C4-2B (cell line): ENCODE results near the gene MBNL1.

Experiments
- H3K27ac ChIP-seq: fragments of 450-650 bp; 2 replicates; pipeline ENCODE4 v1.5.1; 2017
- CTCF ChIP-seq: fragments of 450-650 bp; conservative IDR thresholded peaks from 2 replicates; pipeline ENCODE4 v1.5.1; 2017; ENCODE audit warnings: mild to moderate bottlenecking
- ZFX ChIP-seq: fragments of 450-650 bp; IDR thresholded peaks from 2 replicates; pipeline ENCODE4 v1.6.1; 2017

The MBNL1 gene

GRCh38 chr3:152496286-152496685 is 227.6 kb downstream of the MBNL1 start:
- H3K27ac ChIP-seq = no peak overlapping the region
- no peak for TF ChIP-seq ZFX
- no peak for TF ChIP-seq CTCF

DNA sequence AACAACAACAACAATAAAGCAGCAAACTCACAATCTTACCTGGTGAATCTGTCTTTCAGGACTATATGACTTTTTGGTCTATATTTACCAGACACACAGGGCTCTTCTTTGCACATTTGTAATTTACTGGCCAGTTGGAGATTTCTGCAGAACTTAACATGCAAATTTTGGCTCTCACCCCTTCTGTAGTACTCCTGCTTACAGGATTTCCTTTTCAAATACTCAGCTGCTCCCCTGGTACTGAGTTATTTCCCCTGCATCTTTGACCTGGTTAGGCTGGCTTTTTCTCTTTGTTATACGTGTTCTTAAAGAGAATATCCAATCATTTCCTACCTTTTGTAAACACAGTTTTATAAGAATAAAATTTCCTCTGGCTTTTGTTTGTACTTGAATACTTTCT is 228.0 kb downstream of the MBNL1 start:
- no peak overlapping the region for H3K27ac ChIP-seq
- TF ChIP-seq ZFX (no peak), CTCF (no peak)

DNA sequence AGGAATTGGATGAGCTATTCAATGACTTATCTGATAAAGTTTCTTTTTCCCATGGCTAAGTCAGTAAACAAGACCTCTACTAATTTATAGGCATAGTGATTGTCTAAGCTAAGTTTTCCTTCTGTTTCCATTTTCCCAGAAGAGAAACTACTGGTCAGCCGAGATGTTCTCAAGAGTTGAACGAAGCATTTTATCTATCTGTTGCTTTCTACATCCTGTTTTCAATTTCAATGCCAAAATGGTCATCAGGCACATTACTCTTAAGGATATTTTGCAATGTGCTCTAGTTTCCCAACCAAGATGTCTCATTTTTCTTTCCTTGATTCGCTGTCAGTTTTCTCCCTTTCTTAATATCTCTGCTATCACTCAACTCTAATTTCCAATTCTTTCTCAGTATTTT is 228.7 kb downstream of the MBNL1 start:
- TF ChIP-seq ZFX = no peak
- TF ChIP-seq CTCF = no peak
- H3K27ac ChIP-seq = no peak overlapping the region

- no peak for TF ChIP-seq ZFX
- TF ChIP-seq CTCF = no peak
- H3K27ac ChIP-seq = no peak overlapping the region
Observed at GRCh38 chr3:152497890-152498289, 229.2 kb downstream of the MBNL1 start.

- no peak for TF ChIP-seq CTCF
- no peak for TF ChIP-seq ZFX
- H3K27ac ChIP-seq = no peak overlapping the region
Observed at GRCh38 chr3:152499791-152500385, 231.2 kb downstream of the MBNL1 start.

DNA sequence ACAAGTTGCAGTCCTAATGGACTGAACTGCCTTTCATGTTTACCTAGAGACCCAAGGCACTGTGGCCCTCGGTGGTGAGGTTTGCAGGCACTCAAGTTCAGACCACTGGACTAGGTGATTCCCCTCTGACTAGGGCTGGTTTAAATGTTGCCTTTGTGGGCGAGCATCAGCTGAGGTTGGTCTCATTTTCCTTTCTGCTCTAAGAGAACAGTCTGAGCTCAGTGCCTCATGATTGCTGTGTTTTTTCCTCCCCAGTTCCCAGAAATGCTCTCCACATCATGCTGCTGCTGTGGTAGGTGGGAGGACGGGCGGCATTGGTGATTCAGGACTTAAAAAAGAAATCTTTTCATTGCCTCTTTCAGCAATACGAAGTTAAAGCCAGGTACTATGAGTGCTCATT is 237.2 kb downstream of the MBNL1 start:
- TF ChIP-seq ZFX (no peak), CTCF (no peak)
- H3K27ac ChIP-seq = no peak overlapping the region

- TF ChIP-seq CTCF = peak; percentile 69
- no peak for TF ChIP-seq ZFX
- H3K27ac ChIP-seq = no peak overlapping the region
Observed at GRCh38 chr3:152508705-152509104, 240.0 kb downstream of the MBNL1 start.
